ENCODE measurements around the gene VASN.

Gene VASN

DNA sequence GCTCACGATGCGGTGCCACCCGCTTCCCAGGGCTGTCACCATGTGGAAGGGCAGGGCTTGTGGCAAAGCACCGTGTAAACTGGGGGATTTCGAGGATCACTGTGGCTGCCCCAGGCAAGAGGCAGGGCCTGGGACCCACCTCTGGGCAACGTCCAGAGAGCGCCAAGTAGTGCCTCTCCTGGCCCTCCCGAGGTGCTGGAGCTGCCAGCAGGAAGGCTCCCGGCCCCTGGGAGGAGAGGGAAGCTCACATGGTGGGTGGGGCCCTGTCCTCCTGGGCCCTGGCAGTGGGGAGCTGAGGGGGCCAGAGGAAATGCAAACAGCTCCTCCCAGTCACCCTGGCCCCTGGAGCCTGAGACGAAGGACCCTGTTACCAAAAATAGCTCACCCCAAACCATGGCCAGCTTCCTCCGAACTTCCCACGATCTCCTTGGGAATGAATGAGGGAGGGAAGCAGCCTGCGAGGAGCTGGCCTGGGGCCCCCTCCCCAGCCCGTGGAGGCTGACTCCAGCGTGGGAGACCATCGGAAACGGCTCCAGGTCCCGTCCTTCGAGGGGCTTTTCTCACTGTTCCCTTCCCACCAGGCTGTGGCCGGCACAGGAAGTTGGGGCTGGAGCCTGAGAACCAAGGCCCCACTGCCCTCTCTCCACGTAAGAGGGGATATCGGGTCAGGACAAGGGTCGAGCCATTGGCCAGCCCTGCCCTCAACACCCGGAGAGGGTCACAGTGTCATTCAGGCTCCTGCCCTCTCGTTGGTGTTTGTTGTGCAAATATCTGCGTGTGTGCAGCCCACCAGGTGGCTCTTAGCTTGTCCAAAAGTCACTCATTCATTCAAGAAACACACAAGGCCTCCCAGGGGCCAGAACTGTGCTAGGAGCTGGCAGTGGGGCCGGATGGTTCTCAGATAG, 17.7 kb downstream of the VASN start:
- H3K36me3 ChIP-seq (replicated peaks; ENCODE audit: insufficient read depth, low read length) = peaks cover 3% of the 10 kb centered on the region; the same call in 1 of the 2 replicates

DNA sequence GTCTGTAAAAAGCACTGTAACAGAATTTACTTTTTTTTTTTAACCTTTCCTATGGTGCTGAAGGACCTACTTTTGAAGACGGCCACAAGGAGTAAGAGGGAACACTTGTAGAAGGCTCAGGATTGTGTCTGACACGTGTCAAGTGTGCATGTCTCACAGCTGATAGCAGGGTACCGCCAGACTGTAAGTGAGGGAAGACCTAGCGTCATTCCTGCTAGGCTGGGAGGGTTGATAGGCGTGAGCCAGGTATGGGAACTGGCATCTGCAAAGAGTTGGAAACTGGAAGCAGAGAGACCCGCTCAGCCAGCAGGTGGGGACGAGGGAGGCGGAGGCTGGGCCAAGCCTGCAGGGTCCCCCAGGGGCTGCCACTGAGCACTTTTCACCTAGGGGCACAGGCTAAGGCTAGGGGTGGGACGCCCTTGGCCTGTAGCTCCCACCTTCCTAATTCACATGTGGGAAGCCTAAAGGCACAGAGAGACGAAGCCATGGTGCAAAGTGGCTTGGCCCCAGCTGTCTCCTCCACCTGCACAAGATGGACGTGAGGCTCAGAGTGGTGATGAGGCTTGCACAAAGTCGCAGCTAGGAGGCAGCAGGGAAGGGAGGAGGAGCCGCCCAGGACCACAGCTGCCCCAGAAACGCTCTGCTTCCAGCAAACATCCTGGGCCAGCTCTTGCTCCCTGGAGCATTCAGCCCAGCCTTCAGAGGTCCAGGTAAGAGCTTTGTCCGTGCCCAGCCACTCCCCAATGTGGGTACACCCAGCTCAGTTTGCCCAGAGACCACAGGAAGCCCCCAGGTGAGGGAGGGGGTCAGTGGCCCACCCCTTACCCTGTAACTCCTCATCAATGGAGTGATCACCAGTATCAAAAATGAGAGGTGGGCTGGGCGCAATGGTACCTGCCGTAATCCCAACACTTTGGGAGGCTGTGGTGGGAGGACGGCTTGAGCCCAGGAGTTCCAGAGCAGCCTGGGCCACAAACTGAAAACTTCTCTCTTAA, 18.9 kb downstream of the VASN start:
- H3K9me2 ChIP-seq (replicated peaks; ENCODE audit: insufficient read depth, low read length) = no peaks in the 10 kb centered on the region
- H3K4me1 ChIP-seq (ENCODE audit: low read length) = no peaks in the 10 kb centered on the region
- no peak overlapping the region for H2AFZ ChIP-seq (ENCODE audit: low read length)
- H3K27ac ChIP-seq (ENCODE audit: low read length) = no peak overlapping the region
- no peak for DNase-seq
- H3K79me2 ChIP-seq (ENCODE audit: low read length) = peaks cover 21% of the 10 kb centered on the region
- no peaks in the 10 kb centered on the region for H3K27me3 ChIP-seq (replicated peaks; ENCODE audit: insufficient read depth, low read length)
- H3K4me2 ChIP-seq (ENCODE audit: low read depth, low read length) = no peak overlapping the region
- H4K20me1 ChIP-seq (ENCODE audit: insufficient read depth, low read length) = no peaks in the 10 kb centered on the region
- H3K36me3 ChIP-seq (replicated peaks; ENCODE audit: insufficient read depth, low read length) = peaks cover 3% of the 10 kb centered on the region; the same call in 1 of the 2 replicates
- TF ChIP-seq, protein P1, sequence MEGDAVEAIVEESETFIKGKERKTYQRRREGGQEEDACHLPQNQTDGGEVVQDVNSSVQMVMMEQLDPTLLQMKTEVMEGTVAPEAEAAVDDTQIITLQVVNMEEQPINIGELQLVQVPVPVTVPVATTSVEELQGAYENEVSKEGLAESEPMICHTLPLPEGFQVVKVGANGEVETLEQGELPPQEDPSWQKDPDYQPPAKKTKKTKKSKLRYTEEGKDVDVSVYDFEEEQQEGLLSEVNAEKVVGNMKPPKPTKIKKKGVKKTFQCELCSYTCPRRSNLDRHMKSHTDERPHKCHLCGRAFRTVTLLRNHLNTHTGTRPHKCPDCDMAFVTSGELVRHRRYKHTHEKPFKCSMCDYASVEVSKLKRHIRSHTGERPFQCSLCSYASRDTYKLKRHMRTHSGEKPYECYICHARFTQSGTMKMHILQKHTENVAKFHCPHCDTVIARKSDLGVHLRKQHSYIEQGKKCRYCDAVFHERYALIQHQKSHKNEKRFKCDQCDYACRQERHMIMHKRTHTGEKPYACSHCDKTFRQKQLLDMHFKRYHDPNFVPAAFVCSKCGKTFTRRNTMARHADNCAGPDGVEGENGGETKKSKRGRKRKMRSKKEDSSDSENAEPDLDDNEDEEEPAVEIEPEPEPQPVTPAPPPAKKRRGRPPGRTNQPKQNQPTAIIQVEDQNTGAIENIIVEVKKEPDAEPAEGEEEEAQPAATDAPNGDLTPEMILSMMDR (IDR thresholded peaks at IDR 0.05; ENCODE audit: low read length) = no peak
- TF ChIP-seq EZH2phosphoT487 (IDR thresholded peaks at IDR 0.05; ENCODE audit: low read length) (no peak), EZH2 (optimal IDR thresholded peaks at IDR 0.05; ENCODE audit: low read depth, low read length) (no peak)
- H3K4me3 ChIP-seq (ENCODE audit: low read length) = no peak overlapping the region
- H3F3A ChIP-seq (ENCODE audit: insufficient read depth, low read length) = no peaks in the 10 kb centered on the region
- H3K9ac ChIP-seq (ENCODE audit: low read length) = no peak overlapping the region
- no peaks in the 10 kb centered on the region for H3K9me3 ChIP-seq (replicated peaks; ENCODE audit: insufficient read depth, low read length)

More for the DNA sequence above, 17.7 kb downstream of the VASN start:
- H2AFZ ChIP-seq (ENCODE audit: low read length) = no peak overlapping the region
- H4K20me1 ChIP-seq (ENCODE audit: insufficient read depth, low read length) = no peaks in the 10 kb centered on the region
- no peak for DNase-seq
- no peaks in the 10 kb centered on the region for H3K27me3 ChIP-seq (replicated peaks; ENCODE audit: insufficient read depth, low read length)
- H3K79me2 ChIP-seq (ENCODE audit: low read length) = peaks cover 14% of the 10 kb centered on the region; the same call in 1 of the 2 replicates
- no peaks in the 10 kb centered on the region for H3F3A ChIP-seq (ENCODE audit: insufficient read depth, low read length)
- H3K27ac ChIP-seq (ENCODE audit: low read length) = no peak overlapping the region
- no peak overlapping the region for H3K9ac ChIP-seq (ENCODE audit: low read length)
- TF ChIP-seq EZH2phosphoT487 (IDR thresholded peaks at IDR 0.05; ENCODE audit: low read length) (no peak), EZH2 (optimal IDR thresholded peaks at IDR 0.05; ENCODE audit: low read depth, low read length) (no peak)
- TF ChIP-seq, protein P1 (IDR thresholded peaks at IDR 0.05; ENCODE audit: low read length) = no peak
- H3K4me2 ChIP-seq (ENCODE audit: low read depth, low read length) = no peak overlapping the region
- H3K4me1 ChIP-seq (ENCODE audit: low read length) = no peaks in the 10 kb centered on the region
- H3K9me3 ChIP-seq (replicated peaks; ENCODE audit: insufficient read depth, low read length) = no peaks in the 10 kb centered on the region
- no peak overlapping the region for H3K4me3 ChIP-seq (ENCODE audit: low read length)
- H3K9me2 ChIP-seq (replicated peaks; ENCODE audit: insufficient read depth, low read length) = no peaks in the 10 kb centered on the region

DNA sequence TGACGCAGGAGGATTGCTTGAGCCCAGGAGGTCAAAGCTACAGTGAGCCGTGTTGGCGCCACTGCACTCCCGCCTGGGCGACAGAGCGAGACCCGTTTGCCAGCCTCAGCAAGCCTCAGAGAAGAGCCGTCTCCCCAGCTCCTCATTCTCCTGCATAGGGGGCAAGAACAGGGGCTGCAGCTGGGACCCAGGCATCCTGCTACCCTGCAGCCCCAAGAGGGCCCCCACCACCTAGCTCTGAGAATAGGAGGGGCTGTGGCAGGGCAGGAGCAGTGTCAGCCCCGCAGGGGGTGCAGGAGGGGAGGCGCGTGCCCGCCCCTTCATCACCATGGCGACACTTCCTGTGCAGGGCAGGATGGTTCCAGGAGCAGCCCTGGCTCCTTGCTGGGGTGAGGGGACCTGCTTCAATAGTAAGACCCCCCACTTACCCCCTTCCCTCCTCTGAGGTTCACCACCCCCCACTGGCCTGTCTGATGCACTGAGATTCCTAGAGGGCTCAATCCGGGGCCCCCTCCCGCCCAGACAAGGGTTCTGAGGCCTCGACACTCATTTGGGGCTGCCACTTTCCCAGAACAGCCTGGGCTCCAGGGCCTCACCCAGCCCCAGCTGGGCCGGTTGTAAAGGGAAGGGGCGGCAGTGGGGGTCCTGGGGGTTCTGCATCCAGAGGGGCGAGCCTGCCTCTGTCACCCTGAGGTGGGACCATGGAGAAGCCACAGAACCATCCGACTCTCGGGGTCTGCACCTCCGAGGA, 20.2 kb downstream of the VASN start:
- Histone ChIP-seq H3K4me3 (ENCODE audit: low read length) (no peak overlapping the region), H3F3A (ENCODE audit: insufficient read depth, low read length) (no peaks in the 10 kb centered on the region), H4K20me1 (ENCODE audit: insufficient read depth, low read length) (no peaks in the 10 kb centered on the region), H3K9me3 (replicated peaks; ENCODE audit: insufficient read depth, low read length) (no peaks in the 10 kb centered on the region), H3K79me2 (ENCODE audit: low read length) (peaks cover 28% of the 10 kb centered on the region), H3K9me2 (replicated peaks; ENCODE audit: insufficient read depth, low read length) (no peaks in the 10 kb centered on the region), H2AFZ (ENCODE audit: low read length) (no peak overlapping the region), H3K4me1 (ENCODE audit: low read length) (no peaks in the 10 kb centered on the region), H3K36me3 (replicated peaks; ENCODE audit: insufficient read depth, low read length) (peaks cover 1% of the 10 kb centered on the region; the same call in 1 of the 2 replicates), H3K4me2 (ENCODE audit: low read depth, low read length) (no peak overlapping the region), H3K27ac (ENCODE audit: low read length) (no peak overlapping the region), H3K27me3 (replicated peaks; ENCODE audit: insufficient read depth, low read length) (no peaks in the 10 kb centered on the region), H3K9ac (ENCODE audit: low read length) (no peak overlapping the region)
- DNase-seq = no peak
- TF ChIP-seq EZH2 (optimal IDR thresholded peaks at IDR 0.05; ENCODE audit: low read depth, low read length) (no peak), EZH2phosphoT487 (IDR thresholded peaks at IDR 0.05; ENCODE audit: low read length) (no peak)
- TF ChIP-seq, protein P1 (IDR thresholded peaks at IDR 0.05; ENCODE audit: low read length) = no peak
